Tibial nerve (tissue), 4 donors: Measurements from ENCODE around the gene TMEM132D. TPM values are rescaled to one million over a fixed set of nuclear protein-coding genes. Genes with fewer than 3 reads are reported as not detected.

Experiments
- DNase-seq, 2 donors: peaks; one replicate each; pipeline ENCODE4 v3.0.0-alpha.2; 2019; ENCODE audit warnings: low spot score in 2 of 2
- H3K27ac ChIP-seq, 4 donors: fragments of 200-600 bp; sonication (generic) in 3 of 4; one replicate each; pipeline ENCODE4 v1.5.1; 2017 to 2019; ENCODE audit warnings: mild to moderate bottlenecking in 1 of 4
- H3K27me3 ChIP-seq, 2 donors: fragments of 200-600 bp; sonication (generic) in 1 of 2; one replicate each; pipeline versions ENCODE4 v1.5.1 to v1.6.0; 2017 to 2019
- H3K36me3 ChIP-seq, 3 donors: fragments of 200-600 bp; sonication (generic); one replicate each; pipeline ENCODE4 v1.5.1; 2018 to 2019
- H3K4me1 ChIP-seq, 4 donors: fragments of 200-600 bp; sonication (generic) in 3 of 4; one replicate each; pipeline ENCODE4 v1.5.1; 2017 to 2019
- H3K4me3 ChIP-seq, 4 donors: fragments of 200-600 bp; sonication (generic) in 3 of 4; one replicate each; pipeline ENCODE4 v1.5.1; 2017 to 2019; ENCODE audit warnings: mild to moderate bottlenecking in 1 of 4, moderate library complexity in 1 of 4
- H3K9me3 ChIP-seq, 4 donors: fragments of 200-600 bp; sonication (generic) in 3 of 4; one replicate each; pipeline ENCODE4 v1.5.1; 2017 to 2019
- CTCF ChIP-seq, 5 experiments: fragments of 200-600 bp in 3 of 5; fragments of 450-650 bp in 2 of 5; sonication (generic) in 3 of 5; IDR thresholded peaks; one replicate each; pipeline ENCODE4 v1.5.1; 2016 to 2019; ENCODE audit warnings: antibody characterized with exemption in 5 of 5, mild to moderate bottlenecking in 3 of 5, moderate library complexity in 2 of 5
- EP300 ChIP-seq, 2 donors: sonication (generic); formaldehyde crosslinking; IDR thresholded peaks; one replicate each; pipeline ENCODE4 v1.6.1; 2017; ENCODE audit warnings: antibody characterized with exemption in 2 of 2, mild to moderate bottlenecking in 1 of 2
- POLR2A ChIP-seq, 2 donors: fragments of 450-650 bp; IDR thresholded peaks; one replicate each; pipeline ENCODE4 v1.6.1; 2017; ENCODE audit warnings: antibody characterized with exemption in 2 of 2, mild to moderate bottlenecking in 2 of 2, moderate library complexity in 2 of 2
- WGBS, 2 donors: methylation state at CpG; one replicate each; pipeline ENCODE4 v1.1.5; 2018; 5-methylcytosine and 5-hydroxymethylcytosine counted together
- total RNA-seq, 4 donors: library from RNA; depleted of rRNA; stranded (reverse); fragments of >200 nt; gene quantifications; one replicate each; pipeline ENCODE4 v1.1.0, GENCODE V29; 2016

Gene TMEM132D
- total RNA-seq, 4 donors from 2014 or later = under 0.01 to 0.21 TPM; not detected in 2

GRCh38 chr12:129681830-129682229, 222.0 kb downstream of the TMEM132D start:
- no peaks in the 10 kb centered on the region for H3K4me1 ChIP-seq
- H3K27ac ChIP-seq = no peak overlapping the region
- no peak for TF ChIP-seq EP300 (IDR thresholded peaks at IDR 0.05)
- TF ChIP-seq CTCF (IDR thresholded peaks at IDR 0.05) = no peak
- no peak for TF ChIP-seq POLR2A (IDR thresholded peaks at IDR 0.05)
- H3K36me3 ChIP-seq = no peaks in the 10 kb centered on the region
- no peak for DNase-seq
- H3K27me3 ChIP-seq = no peaks in the 10 kb centered on the region
- H3K9me3 ChIP-seq = peaks cover 0 to 56% (median 0%) of the 10 kb centered on the region in 4 donors
- no peak overlapping the region for H3K4me3 ChIP-seq
- WGBS, 2 donors = 71 to 78% methylated on average over 2 of the region's 2 CpGs

- H3K4me1 ChIP-seq = no peaks in the 10 kb centered on the region
- WGBS, 2 donors = 80 to 89% methylated on average over 1 of the region's 1 CpG
- no peak overlapping the region for H3K27ac ChIP-seq
- H3K9me3 ChIP-seq = peaks cover 0 to 52% (median 0%) of the 10 kb centered on the region in 4 donors
- DNase-seq = no peak
- no peak overlapping the region for H3K4me3 ChIP-seq
- no peaks in the 10 kb centered on the region for H3K27me3 ChIP-seq
- no peak for TF ChIP-seq POLR2A (IDR thresholded peaks at IDR 0.05)
- no peak for TF ChIP-seq EP300 (IDR thresholded peaks at IDR 0.05)
- TF ChIP-seq CTCF (IDR thresholded peaks at IDR 0.05) = no peak
- no peaks in the 10 kb centered on the region for H3K36me3 ChIP-seq
These were observed 222.7 kb downstream of the TMEM132D start for GRCh38 chr12:129681151-129681550.

- H3K36me3 ChIP-seq = no peaks in the 10 kb centered on the region
- H3K4me1 ChIP-seq = no peaks in the 10 kb centered on the region
- TF ChIP-seq POLR2A (IDR thresholded peaks at IDR 0.05) (no peak), CTCF (IDR thresholded peaks at IDR 0.05) (no peak), EP300 (IDR thresholded peaks at IDR 0.05) (no peak)
- 55 to 63% methylated on average over 7 of the region's 7 CpGs for WGBS, 2 donors
- peaks cover 0 to 19% (median 0%) of the 10 kb centered on the region in 4 donors for H3K9me3 ChIP-seq
- H3K27ac ChIP-seq = no peak overlapping the region
- no peaks in the 10 kb centered on the region for H3K27me3 ChIP-seq
- H3K4me3 ChIP-seq = no peak overlapping the region
- DNase-seq = no peak
These were observed 227.4 kb downstream of the TMEM132D start for GRCh38 chr12:129676411-129676810.

- H3K36me3 ChIP-seq = no peaks in the 10 kb centered on the region
- TF ChIP-seq POLR2A (IDR thresholded peaks at IDR 0.05) (no peak), CTCF (IDR thresholded peaks at IDR 0.05) (no peak), EP300 (IDR thresholded peaks at IDR 0.05) (no peak)
- no peak overlapping the region for H3K27ac ChIP-seq
- H3K4me3 ChIP-seq = no peak overlapping the region
- WGBS, 2 donors = 52% methylated on average over 3 of the region's 3 CpGs
- no peaks in the 10 kb centered on the region for H3K4me1 ChIP-seq
- DNase-seq = no peak
- peaks cover 0 to 15% (median 0%) of the 10 kb centered on the region in 4 donors for H3K9me3 ChIP-seq
- no peaks in the 10 kb centered on the region for H3K27me3 ChIP-seq
These were observed 227.9 kb downstream of the TMEM132D start for GRCh38 chr12:129675947-129676346.

GRCh38 chr12:129675496-129675895, 228.3 kb downstream of the TMEM132D start:
- Histone ChIP-seq H3K27me3 (no peaks in the 10 kb centered on the region), H3K4me3 (no peak overlapping the region), H3K4me1 (no peaks in the 10 kb centered on the region), H3K9me3 (peaks cover 0 to 15% (median 0%) of the 10 kb centered on the region in 4 donors), H3K27ac (no peak overlapping the region), H3K36me3 (no peaks in the 10 kb centered on the region)
- no peak for DNase-seq
- 52 to 53% methylated on average over 4 of the region's 4 CpGs for WGBS, 2 donors
- TF ChIP-seq POLR2A (IDR thresholded peaks at IDR 0.05) = no peak
- TF ChIP-seq EP300 (IDR thresholded peaks at IDR 0.05) = no peak
- TF ChIP-seq CTCF (IDR thresholded peaks at IDR 0.05) = no peak
